Transverse colon (tissue), 4 donors: ENCODE data around the gene P4HB.

Source experiments
- CTCF ChIP-seq, 5 experiments: fragments of 200-600 bp in 3 of 5; fragments of 450-650 bp in 2 of 5; sonication (generic) in 3 of 5; IDR thresholded peaks; 1 replicate in 2 of 5; 2 replicates in 3 of 5; pipeline ENCODE4 v1.5.1; 2016 to 2017; ENCODE audit warnings: antibody characterized with exemption in 5 of 5, inconsistent platforms in 3 of 5, mild to moderate bottlenecking in 2 of 5, moderate library complexity in 1 of 5
- POLR2AphosphoS5 ChIP-seq, 3 donors: sonication (generic); formaldehyde crosslinking; IDR thresholded peaks; one replicate each; pipeline ENCODE4 v1.6.1; 2016; ENCODE audit warnings: antibody characterized with exemption in 3 of 3

- peak in 2 of 3 donors; percentile 21 to 25 for TF ChIP-seq POLR2AphosphoS5 (IDR thresholded peaks at IDR 0.05)
- no peak for TF ChIP-seq CTCF (IDR thresholded peaks at IDR 0.05)
These were observed 7.8 kb upstream of the P4HB start for GRCh38 chr17:81867991-81868673.
